NCI-H1930 (cell line): ENCODE measurements around the gene GOLGA8H.
"Not testable (repeated sequence)": the region's sequence is repeated elsewhere in the genome, so short reads cannot be mapped to it uniquely, and the experiment has no call there.

ENCODE experiments used
- DNase-seq, 2 experiments: peaks; one replicate each; lab custom pipeline; 2025; lab: John Stamatoyannopoulos, UW

Gene GOLGA8H

DNA sequence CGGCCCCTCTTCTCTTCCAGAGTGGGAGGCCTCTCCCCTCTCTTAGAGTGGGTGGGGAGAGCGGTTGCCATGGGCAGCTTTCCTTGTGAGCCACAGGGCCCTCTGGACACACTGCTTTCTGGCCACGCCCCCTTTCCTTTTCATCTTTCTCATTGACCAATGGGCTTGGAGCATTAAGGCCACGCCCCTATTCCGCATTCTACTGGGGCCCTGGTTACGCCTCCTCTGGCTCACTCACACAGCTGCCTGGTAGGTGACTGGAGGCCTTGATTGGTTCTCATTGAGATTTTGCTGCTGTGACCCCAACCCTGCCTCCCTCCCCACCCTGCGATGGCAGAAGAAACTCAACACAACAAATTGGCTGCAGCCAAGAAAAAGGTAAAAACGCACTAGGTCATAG lies at the start of gene GOLGA8H:
Gene GOLGA8H, plus strand, starts transcription at position 233 of the 400 bp plus-strand sequence. Its CDS starts 98 bp downstream, at position 331.
- not testable (repeated sequence) for DNase-seq

DNA sequence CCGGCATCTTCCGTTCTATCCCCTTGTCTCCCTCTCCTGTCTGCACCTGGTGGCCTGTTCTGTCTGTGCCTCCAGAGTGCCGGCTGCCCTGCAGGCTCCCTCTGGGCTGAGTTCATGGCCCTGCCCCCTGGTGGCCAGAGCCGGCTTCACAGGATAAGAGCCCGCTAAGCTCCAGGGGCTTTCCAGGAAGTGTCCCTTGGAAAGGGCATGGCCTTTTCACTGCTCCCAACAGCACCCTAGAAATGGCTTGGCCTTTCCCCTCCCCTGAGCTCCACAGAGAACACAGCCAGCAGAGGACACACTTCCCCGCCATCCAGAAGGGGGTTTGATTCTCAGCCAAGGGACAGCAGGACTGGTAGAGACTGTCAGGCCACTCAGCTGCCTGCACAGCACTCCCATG lies 36.9 kb upstream of the GOLGA8H start:
- not testable (repeated sequence) for DNase-seq

- DNase-seq: not testable (repeated sequence)
These were observed 30.8 kb upstream of the GOLGA8H start for GRCh38 chr15:30573012-30573491.

DNA sequence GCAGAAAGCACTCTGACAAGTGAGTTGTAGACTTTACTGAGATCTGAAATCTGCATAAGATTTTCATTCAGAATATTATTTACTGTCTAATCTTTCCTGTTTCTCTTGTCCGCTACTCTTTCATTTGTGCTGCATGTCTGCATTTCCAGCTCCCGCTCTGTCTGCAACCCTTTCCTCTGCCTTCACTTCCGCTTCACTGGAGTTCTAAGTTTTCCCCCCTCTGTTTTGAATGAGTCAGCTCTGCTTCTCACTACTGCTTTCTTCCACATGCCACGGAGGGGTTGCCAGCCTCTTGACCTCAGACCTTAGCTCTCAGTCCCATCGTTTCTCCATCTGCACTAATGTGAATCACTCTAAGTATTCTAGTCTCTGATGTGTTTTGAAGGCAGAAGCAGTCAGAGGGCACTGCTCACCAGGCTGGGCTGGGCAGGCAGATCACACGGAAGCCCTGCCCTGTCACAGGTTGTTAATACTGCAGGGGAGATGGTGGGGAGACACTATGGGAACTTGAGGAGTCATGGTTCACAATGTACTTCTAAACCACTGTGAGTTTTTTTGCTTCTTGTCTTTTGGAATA lies 24.3 kb upstream of the GOLGA8H start:
- not testable (repeated sequence) for DNase-seq

GRCh38 chr15:30580716-30581115 lies 23.1 kb upstream of the GOLGA8H start:
- not testable (repeated sequence) for DNase-seq

GRCh38 chr15:30598953-30599352 lies 4.9 kb upstream of the GOLGA8H start:
- not testable (repeated sequence) for DNase-seq

GRCh38 chr15:30612271-30612670 lies 8.4 kb downstream of the GOLGA8H start:
- DNase-seq: not testable (repeated sequence)

- not testable (repeated sequence) for DNase-seq
These were observed 17.5 kb downstream of the GOLGA8H start for GRCh38 chr15:30621342-30621741.

DNA sequence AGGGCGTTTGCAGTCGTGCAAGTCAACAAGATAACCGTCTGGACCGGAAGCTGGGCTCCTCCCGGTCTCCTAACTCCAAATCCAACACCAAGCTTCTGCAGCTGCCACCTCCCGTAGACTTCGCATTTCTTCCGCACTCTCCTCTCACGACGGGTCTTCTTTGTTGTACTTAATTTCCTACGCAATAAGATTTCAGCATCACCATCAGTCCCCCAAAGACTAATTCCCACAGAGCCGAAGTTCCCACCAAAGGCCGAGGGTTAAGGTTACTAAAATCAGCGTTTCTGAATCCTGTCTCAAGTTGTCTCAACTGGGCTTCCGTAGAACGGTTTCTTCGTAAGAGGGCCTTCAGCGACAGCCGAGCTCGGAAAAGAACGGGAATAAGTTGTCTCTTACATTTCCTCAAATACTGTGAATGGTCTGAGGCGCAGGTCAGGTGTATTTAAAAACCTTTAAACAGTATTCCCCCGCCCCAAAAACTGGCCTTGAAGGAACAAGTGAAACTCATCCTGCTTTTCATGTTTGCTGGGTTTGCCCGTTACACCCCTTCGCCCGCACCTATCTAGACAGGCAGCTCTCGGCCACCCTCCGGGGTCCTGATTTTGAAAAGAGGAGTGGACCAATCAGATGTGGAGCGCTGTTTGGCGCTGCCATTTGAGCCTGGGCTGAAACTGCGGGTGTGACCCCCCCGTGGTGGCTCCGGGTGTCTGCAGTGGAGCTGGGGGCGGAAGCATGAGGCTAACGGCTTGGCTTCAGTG lies 21.8 kb downstream of the GOLGA8H start, which contains the start of gene ARHGAP11B:
Gene ARHGAP11B, plus strand, starts transcription at position 693 of the 758 bp plus-strand sequence.
- not testable (repeated sequence) for DNase-seq

GRCh38 chr15:30626194-30626565 lies 22.4 kb downstream of the GOLGA8H start:
- DNase-seq: not testable (repeated sequence)

- DNase-seq: not testable (repeated sequence)
These were observed 22.8 kb downstream of the GOLGA8H start for GRCh38 chr15:30626632-30627031.

GRCh38 chr15:30650012-30650929 lies 46.4 kb downstream of the GOLGA8H start:
- no peak for DNase-seq

DNA sequence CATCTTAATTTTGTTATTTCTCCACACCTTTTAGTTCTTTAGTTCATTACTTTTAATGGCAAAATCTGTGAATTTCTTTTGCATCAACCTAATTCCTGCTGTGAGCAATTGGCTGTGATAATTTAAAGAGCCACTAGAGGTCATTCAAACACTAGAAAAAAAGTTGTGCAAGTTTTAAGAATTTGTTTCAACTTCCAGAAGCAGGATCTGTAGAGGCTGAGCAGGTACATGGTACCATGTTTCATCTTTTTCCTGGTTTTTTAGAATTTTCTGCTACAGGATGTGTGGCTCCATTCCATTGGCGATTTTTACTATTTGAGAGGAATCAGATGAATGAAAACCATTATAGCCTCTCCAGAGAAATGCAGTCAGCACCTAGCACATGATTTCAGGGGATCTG lies 57.3 kb downstream of the GOLGA8H start:
- not testable (repeated sequence) for DNase-seq
